T follicular helper cell (primary cell): Measurements from ENCODE around the gene SPDYC.

Source experiments
- DNase-seq: peaks from one replicate; pipeline ENCODE4 v3.0.0-alpha.2; 2020; ENCODE audit warnings: low read depth

Gene SPDYC

DNA sequence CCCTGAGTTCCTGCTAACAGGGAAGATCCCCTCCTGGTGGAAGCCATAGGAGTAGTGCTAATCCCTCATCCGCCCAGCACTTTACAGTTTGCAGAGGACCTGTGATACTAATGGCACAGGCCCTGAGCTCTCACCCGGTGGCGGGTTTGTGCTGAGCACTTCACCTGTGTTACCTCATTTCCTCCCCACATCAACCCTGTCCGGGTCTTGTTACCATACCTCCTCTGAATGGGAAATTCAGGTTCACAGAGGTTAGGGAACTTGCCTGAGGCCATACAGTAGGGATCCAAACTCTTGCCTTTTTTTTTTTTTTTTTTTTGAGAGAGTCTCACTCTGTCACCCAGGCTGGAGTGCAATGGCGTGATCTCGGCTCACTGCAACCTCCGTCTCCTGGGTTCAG, 36.9 kb downstream of the SPDYC start:
- no peak for DNase-seq

DNA sequence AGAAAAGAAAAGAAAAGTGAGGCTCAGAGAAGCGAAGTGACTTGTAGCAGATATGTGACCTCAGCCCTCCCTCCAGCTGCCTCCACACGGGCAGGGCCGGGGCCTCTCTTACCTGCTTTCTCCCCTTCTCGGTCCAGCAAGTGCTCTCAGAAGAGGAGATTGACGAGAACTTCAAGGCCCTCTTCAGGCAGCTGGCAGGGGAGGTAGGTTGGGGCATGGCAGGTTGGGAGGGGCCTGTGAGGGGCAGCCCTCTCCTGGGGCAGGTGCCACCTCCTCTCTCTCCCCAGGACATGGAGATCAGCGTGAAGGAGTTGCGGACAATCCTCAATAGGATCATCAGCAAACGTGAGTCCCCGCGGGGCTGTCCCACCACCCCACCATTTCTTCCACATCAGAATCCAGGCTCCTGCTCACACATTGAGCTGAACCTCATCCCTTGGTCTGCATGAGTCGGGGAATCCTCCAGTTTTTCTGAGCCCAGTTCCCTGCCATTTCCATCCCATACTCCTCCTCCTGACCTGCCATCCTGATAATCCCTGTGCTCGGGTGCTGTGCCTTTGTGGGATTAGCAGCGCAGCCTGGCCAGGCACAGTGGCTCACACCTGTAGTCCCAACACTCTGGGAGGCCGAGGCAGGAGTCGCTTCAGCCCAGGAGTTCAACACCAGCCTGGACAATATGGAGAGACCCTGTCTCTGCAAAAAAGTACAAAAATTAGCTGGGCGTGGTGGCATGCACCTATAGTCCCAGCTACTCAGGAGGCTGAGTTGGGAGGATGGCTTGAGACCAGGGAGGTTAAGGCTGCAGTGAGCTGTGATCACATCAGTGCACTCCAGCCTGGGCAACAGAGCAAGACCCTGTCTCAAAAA, 38.1 kb downstream of the SPDYC start:
- DNase-seq, result no peak

DNA sequence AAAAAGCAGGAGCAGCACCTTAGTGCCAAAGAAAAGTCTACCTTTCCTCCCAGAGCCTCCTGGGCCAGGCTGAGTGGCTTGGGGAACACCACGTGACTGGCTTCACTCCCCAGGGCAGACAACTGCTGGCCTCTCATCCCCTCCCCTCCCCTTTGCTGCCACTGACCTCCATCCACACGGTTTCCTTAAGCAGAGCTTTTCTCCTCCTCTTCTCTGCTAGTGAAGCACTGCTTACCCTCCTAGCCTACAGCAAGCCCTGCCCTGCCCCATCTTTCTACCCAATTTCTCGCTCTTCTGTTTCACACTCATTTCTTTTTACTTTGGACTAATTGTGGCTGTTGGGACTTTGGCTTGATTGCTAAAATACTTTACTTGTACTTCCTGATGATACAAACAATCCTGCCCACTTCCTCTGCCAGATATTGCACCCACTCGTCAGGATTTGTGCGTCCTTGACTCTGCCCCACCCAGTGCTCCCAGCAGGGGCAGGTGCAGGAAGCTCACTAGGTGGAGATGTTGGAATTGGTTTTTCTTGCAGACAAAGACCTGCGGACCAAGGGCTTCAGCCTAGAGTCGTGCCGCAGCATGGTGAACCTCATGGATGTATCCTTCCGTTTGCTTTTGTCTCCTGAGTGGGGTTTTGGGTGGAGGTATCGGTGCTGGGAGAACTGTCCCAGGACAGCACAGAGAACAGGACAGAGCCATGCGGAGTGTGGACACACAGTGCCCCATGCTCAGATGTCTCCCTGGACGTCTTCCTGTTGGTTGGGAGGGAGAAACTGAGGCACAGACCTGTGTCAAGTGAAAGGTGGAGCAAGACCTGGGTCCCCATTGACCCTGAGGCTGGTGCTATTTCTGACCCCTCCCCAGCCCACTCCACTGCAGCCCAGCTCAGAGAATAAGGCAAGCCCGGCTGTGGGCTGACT, 39.0 kb downstream of the SPDYC start:
- DNase-seq, result no peak

DNA sequence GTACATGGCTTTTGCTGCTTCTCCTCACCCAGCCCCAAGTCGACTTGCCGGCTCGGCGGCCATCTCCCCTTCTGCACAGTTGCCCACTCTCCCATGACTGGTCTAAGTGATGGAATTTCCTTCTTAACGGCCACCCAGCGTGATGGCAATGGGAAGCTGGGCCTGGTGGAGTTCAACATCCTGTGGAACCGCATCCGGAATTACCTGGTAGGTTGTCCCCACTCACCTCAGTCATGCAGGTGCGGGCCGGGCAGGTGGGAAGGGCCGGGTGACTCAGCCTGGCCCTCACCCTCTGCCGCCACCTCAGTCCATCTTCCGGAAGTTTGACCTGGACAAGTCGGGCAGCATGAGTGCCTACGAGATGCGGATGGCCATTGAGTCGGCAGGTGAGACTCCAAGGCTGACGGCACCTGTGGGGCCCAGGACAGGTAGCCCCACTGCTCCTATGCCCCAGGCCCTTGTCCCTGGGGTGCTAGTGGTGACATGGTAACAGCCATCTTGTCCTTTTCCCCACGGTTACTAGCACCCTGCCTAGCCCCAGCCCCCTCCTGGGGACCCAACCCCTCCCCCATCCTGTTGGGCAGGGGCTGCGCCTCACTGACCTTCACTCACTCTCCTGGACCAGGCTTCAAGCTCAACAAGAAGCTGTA, 39.8 kb downstream of the SPDYC start:
- no peak for DNase-seq

DNA sequence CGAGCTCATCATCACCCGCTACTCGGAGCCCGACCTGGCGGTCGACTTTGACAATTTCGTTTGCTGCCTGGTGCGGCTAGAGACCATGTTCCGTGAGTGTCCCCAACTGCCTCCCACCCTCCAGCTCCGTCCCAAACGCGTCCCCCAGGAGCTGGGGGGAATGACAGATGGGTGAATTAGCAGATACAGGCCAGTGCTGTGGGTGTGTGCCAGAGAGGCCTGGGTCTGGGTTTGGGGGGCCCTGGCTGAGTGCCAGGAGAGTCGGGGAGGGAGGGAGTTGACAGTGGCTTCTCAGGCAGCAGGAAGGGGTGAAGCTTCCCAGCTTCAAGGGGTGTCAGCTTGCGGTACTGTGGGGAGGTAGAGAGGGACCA, 40.3 kb downstream of the SPDYC start:
- no peak for DNase-seq

DNA sequence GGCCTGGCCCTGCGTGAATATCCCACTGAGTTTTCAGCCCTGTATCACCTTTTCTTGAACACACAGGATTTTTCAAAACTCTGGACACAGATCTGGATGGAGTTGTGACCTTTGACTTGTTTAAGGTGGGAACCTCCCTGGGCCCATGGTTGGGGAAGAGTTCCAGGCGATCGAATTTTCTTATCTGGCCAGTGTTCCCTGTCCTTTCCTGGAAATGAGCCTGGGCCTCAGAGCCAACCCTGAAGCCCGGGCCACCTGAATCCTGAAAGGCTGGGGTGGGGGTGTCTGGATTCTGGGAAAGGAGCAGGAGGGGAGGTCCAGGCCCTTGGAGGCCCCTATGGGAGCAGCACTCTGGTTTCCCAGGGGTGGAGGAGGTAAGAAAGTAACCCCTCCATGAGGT, 40.7 kb downstream of the SPDYC start:
- DNase-seq, result no peak

DNA sequence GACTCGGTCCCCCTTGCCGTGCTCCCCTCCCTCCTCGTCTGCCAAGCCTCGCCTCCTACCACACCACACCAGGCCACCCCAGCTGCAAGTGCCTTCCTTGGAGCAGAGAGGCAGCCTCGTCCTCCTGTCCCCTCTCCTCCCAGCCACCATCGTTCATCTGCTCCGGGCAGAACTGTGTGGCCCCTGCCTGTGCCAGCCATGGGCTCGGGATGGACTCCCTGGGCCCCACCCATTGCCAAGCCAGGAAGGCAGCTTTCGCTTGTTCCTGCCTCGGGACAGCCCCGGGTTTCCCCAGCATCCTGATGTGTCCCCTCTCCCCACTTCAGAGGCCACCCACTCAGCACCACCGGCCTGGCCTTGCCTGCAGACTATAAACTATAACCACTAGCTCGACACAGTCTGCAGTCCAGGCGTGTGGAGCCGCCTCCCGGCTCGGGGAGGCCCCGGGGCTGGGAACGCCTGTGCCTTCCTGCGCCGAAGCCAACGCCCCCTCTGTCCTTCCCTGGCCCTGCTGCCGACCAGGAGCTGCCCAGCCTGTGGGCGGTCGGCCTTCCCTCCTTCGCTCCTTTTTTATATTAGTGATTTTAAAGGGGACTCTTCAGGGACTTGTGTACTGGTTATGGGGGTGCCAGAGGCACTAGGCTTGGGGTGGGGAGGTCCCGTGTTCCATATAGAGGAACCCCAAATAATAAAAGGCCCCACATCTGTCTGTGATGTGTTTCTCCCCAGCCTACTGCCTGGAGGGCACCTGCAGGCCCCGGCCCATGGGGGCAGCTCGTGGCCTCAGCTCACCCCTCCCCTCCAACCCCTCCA, 41.5 kb downstream of the SPDYC start:
- DNase-seq, result no peak

DNA sequence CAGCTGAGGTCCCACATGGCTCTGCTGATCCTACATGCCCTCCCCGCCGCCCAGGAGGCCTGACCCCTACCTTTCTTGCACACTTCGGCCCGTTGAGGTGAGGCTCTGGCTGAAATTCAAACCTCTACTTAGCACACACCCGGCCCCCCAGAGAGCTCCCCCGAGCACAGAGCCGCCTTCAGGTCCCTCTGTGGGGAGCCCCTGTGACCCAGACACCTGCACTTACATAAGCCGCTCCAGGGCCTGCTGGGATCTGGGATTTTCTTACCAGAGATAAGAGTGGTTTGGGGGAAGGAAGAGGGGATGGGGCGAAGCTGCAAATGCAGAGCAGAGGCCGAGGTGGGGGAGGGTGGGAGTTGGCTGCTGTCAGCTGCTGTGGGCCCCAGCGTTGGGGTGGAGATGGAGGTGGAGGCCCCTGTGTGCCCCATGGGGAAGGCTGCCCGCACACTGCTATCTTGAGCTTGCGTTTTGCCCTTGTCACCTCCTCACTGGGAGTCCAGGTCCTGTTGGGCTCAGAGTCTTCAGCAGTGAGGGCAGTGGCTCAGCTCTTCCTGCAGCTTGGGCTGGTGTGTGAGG, 42.3 kb downstream of the SPDYC start:
- no peak for DNase-seq

DNA sequence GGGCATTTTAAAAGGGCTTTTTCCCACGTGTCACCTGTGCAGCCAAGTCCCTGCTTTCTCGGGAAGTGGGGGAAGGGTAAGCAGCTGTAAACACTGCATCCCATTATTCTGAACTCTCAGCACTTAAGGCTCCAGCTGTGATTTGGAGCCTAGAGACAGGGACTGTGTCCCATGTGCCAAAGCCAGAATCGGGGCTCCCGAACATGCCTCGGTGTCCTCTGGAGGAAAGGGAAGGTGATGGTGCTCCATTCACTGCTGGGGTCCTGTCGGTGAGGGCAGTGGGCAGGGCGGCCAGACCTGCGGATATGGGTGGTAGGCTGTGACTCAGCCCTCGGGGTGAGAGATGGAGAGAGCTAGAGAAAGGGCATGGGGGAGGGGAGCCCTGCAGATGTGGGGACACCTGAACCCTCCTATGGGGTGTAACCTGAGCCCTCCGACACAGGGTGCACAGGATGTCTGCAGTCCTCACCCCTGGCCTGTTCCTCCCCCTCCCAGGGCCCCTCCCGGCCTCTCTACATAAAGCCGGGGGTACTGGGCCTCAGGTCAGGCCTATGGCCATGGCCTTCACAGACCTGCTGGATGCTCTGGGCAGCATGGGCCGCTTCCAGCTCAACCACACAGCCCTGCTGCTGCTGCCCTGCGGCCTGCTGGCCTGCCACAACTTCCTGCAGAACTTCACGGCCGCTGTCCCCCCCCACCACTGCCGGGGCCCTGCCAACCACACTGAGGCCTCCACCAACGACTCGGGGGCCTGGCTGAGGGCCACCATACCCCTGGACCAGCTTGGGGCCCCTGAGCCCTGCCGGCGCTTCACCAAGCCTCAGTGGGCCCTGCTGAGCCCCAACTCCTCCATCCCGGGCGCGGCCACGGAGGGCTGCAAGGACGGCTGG, 43.5 kb downstream of the SPDYC start:
- no peak for DNase-seq

DNA sequence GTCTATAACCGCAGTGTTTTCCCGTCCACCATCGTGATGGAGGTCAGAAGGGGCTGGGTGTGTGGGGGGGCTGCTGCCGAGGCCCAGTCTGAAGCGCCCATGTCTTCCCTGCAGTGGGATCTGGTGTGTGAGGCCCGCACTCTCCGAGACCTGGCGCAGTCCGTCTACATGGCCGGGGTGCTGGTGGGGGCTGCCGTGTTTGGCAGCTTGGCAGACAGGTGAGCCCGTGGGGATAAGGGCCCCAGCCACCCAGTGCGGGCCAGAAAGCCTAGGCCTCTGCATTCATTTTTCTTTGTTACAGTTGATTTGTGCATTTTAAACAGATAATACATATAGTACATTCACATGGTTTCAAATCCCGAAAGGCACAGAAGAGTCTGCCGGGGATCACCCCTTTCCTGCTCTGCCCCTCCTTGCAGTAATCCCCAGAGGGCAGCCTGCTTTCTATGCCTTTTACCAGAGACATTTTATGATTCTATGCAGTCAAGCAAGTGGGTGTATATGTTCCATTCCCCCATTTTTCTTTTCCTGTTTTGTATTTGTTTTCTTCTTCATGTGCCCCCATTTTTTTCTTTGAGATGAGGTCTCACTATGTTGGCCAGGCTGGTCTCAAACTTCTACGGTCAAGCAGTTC, 44.3 kb downstream of the SPDYC start:
- no peak for DNase-seq

DNA sequence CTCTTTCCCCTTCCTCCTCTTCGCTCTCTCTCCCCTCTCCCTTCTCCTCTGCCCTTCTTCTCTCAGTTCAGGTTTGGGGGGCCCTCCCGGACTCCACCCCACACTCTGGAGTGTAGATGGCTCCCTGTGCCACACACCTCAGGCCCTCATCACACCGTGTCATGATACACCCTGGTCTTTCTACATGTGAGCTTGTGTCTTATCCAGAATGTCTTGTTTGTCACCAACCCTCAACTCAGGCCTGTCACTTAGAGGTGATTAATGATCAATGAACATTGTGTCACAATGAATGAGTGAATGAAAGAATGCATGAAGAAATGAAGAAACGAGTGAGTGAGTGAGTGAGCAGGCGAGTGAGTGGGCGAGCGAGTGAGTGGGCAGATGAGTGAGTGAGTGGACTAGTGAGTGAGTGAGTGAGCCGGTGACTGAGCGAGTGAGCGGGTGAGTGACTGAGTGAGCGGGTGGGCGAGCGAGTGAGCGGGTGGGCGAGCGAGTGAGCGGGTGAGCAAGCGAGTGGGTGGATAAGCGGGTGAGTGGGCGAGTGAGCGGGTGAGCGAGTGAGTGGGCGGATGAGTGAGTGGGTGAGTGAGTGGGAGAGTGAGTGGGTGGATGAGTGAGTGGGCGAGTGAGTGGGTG, 45.5 kb downstream of the SPDYC start:
- no peak for DNase-seq

DNA sequence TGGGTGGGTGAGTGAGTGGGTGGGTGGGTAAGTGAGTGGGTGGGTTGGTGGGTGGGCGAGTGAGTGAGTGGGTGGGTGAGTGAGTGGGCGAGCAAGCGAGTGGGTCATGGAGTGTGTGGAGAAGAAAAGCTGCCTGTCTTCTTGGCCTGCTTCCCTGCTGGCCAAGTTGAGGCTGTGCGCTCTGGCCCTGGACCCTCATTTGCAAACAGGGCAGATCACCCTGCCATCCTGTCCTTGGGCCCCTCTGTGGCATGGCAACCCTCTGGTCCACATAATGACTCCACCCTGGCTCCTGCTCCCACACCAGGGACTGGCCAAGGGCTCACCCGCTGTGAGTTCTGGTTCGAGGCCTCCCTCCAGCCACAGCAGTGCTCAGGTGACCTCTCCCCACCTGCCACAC, 46.8 kb downstream of the SPDYC start:
- DNase-seq, result no peak

DNA sequence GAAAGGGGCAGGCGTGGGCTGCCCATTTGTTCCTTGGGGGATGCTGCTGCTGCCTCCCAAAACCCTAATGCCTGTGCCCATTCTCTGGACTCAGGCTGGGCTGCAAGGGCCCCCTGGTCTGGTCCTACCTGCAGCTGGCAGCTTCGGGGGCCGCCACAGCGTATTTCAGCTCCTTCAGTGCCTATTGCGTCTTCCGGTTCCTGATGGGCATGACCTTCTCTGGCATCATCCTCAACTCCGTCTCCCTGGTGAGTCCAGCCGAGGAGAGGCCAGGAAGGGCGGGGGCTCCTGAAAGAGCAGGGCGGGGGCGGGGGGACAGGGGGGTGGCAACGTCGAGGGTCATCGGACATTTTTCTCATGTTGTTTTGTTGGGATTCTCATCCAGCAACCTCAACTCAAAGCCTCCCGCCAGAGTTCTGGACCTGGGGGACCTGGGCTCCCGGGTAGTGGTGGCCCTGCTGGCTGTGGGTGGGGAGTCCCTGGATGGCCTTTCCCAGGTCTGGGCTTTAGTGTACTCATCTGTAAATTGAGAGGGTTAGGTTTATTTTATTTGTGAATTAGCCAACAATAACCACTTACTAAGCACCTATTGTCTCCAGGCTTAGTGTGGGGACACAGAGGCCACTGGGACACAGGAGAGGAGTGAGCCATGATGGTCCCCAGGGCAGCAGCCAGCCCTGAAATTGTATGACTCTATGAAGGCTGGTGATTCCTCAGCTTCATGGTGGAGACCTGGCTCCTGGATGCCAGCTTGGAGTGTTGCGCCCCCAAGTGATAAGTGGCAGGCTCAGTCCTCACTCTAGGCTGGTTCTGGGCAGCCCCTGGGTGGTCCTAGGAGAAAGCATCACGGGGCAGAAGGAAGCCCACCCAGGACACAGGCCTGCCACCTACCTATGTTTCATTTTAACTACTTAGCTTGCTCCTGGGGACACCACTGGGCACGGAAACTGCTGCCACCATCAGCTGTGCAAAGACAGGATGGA, 47.7 kb downstream of the SPDYC start:
- no peak for DNase-seq

DNA sequence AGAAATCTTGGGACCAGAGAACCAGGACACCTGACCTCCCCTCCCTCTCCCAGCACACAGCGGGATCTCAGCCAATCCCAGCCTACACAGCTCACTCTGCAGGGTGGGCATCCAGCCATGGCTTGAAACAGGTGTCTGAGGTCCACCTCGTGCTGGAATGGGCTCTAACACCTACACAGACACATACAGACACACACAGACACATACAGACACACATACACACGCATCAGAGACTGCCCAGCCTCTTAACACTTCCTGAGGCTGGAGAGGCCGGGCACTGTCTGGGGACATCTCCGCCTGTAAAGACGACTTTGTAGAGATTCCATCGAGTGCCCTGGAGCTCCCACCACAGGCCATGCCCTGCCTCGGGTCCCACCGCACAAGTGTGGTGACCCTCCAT, 48.4 kb downstream of the SPDYC start:
- DNase-seq, result no peak

DNA sequence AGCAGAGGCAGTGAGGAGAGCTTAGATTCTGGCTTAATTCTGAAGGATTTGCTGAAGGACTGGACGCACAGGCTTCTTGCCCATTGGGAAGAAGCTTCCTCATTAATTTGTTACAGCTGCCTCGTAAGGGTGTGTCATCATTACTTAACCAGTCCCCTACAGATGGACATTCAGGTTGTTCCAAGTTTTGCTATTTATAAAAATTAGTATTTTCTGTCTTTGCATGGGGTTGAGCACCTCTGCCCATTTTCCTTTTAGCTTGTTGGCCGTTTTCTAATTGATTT, 49.8 kb downstream of the SPDYC start:
- no peak for DNase-seq

DNA sequence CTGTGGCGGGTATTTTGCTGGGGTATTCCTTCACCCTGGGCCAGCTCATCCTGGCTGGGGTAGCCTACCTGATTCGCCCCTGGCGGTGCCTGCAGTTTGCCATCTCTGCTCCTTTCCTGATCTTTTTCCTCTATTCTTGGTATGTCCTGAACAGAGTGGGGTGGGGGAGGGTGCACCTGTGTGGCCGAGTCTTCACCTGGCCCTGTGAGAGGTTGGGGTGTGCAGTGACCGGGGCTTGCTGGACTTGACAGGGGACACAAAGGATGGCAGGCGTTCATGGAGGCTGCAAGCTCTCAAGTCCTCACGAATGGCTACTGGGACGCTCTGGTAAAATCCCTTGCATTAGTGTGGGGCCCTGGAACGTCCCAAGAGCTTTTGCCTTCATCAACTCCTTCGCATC, 51.0 kb downstream of the SPDYC start:
- no peak for DNase-seq
